Measurements from ENCODE around the gene USP54.

The USP54 gene

DNA sequence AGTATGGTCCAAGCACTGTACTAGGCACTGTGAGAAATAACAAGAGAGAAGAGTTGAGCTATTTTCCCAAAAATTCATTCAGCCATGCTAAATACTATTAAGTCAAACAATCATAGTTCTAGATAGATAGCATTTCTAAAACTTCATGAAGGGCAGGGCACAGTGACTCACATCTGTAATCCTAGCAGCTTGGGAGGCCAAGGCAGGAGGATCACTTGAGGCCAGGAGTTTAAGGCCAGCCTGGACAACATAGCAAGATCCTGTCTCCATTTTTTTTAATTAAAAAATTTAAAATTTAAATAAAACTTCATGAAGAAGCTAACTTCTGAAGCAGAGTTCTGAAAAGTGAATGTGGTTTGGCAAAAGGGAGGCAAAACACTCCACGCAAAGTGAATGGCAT is 29.9 kb downstream of the USP54 start:
- Histone ChIP-seq H3K4me3 (replicated peaks; ENCODE audit: low read depth, low read length) (no peak overlapping the region), H3K27me3 (replicated peaks; ENCODE audit: control insufficient read depth, insufficient read depth, low read length) (no peaks in the 10 kb centered on the region), H3K36me3 (ENCODE audit: control insufficient read depth, insufficient read depth, low read length) (no peaks in the 10 kb centered on the region)
- no peak for DNase-seq (ENCODE audit: extremely low read depth, insufficient read length)
- TF ChIP-seq, protein P1, sequence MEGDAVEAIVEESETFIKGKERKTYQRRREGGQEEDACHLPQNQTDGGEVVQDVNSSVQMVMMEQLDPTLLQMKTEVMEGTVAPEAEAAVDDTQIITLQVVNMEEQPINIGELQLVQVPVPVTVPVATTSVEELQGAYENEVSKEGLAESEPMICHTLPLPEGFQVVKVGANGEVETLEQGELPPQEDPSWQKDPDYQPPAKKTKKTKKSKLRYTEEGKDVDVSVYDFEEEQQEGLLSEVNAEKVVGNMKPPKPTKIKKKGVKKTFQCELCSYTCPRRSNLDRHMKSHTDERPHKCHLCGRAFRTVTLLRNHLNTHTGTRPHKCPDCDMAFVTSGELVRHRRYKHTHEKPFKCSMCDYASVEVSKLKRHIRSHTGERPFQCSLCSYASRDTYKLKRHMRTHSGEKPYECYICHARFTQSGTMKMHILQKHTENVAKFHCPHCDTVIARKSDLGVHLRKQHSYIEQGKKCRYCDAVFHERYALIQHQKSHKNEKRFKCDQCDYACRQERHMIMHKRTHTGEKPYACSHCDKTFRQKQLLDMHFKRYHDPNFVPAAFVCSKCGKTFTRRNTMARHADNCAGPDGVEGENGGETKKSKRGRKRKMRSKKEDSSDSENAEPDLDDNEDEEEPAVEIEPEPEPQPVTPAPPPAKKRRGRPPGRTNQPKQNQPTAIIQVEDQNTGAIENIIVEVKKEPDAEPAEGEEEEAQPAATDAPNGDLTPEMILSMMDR (IDR thresholded peaks at IDR 0.05; ENCODE audit: insufficient read depth, low read length, poor library complexity, severe bottlenecking) = no peak

DNA sequence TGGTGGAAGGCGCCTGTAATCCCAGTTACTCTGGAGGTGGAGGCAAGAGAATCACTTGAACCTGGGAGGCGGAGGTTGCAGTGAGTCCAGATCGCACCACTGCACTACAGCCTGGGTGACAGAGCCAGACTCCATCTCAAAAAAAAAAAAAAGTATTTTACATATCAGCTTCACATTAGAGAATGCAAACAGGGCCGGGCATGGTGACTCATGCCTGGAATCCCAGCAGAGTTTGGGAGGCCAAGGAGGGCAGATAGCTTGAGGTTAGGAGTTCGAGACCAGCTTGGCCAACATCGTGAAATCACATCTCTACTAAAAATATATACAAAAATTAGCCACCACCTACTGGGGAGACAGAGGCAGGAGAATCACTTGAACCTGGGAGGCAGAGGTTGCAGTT is 31.6 kb downstream of the USP54 start:
- H3K4me3 ChIP-seq (replicated peaks; ENCODE audit: low read depth, low read length) = no peak overlapping the region
- H3K36me3 ChIP-seq (ENCODE audit: control insufficient read depth, insufficient read depth, low read length) = no peaks in the 10 kb centered on the region
- TF ChIP-seq, protein P1 (IDR thresholded peaks at IDR 0.05; ENCODE audit: insufficient read depth, low read length, poor library complexity, severe bottlenecking) = no peak
- H3K27me3 ChIP-seq (replicated peaks; ENCODE audit: control insufficient read depth, insufficient read depth, low read length) = no peaks in the 10 kb centered on the region
- no peak for DNase-seq (ENCODE audit: extremely low read depth, insufficient read length)

DNA sequence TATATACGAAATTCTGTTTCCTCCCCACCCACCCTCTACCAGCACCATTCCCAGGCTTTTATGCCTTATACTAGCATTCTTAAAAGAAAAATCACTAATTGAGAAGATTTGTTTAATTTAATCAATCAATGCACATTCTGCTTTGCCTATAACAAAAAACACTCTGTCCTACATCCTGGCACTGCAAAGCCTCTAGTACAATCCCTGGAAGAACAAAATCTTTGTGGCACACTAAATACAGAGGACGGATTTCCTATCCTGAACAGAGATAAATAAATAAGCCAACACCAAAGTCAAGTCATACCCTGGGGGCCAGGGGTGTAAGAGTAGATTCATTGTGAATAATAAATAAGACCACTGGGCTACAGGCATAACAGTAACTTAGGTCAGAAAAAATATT is 34.3 kb downstream of the USP54 start:
- DNase-seq (ENCODE audit: extremely low read depth, insufficient read length) = no peak
- Histone ChIP-seq H3K36me3 (ENCODE audit: control insufficient read depth, insufficient read depth, low read length) (no peaks in the 10 kb centered on the region), H3K27me3 (replicated peaks; ENCODE audit: control insufficient read depth, insufficient read depth, low read length) (no peaks in the 10 kb centered on the region), H3K4me3 (replicated peaks; ENCODE audit: low read depth, low read length) (no peak overlapping the region)
- TF ChIP-seq, protein P1 (IDR thresholded peaks at IDR 0.05; ENCODE audit: insufficient read depth, low read length, poor library complexity, severe bottlenecking) = no peak

DNA sequence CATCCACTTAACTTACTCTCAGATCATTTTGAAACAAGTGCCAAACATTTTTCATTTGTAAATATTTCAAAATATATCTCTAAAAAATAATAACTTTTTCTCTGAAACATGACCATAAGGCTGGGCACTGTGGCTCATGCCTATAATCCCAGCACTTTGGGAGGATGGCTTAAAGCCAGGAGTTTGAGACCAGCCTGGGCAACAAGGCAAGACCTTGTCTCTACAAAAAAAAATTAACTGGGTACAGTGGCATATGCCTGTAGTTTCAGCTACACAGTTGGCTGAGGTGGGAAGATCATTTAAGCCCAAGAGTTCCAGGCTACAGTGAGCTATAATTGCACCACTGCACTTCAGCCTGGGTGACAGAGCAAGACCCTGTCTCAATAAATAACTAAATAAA is 36.4 kb downstream of the USP54 start:
- no peak for DNase-seq (ENCODE audit: extremely low read depth, insufficient read length)
- TF ChIP-seq, protein P1 (IDR thresholded peaks at IDR 0.05; ENCODE audit: insufficient read depth, low read length, poor library complexity, severe bottlenecking) = no peak
- Histone ChIP-seq H3K36me3 (ENCODE audit: control insufficient read depth, insufficient read depth, low read length) (no peaks in the 10 kb centered on the region), H3K27me3 (replicated peaks; ENCODE audit: control insufficient read depth, insufficient read depth, low read length) (no peaks in the 10 kb centered on the region), H3K4me3 (replicated peaks; ENCODE audit: low read depth, low read length) (no peak overlapping the region)

DNA sequence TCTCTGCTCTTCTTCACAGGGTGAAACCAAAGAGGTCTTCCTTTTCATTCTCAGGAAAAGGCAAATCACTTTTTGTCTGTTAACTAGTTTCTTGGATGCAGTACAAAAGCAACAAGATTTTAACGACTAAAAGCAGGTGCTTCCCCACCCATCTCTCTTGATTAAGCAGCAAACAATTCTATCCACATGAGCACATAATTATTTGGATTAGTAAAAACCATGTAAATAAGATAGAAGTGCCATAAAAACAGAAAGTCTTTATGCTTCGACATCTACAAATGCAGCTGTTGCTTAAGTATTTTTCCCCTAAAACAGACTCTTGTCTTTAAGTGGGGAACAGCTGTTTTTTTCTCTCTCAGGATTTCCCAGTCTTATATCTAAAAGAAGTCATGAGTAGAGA is 37.4 kb downstream of the USP54 start:
- no peak overlapping the region for H3K4me3 ChIP-seq (replicated peaks; ENCODE audit: low read depth, low read length)
- H3K36me3 ChIP-seq (ENCODE audit: control insufficient read depth, insufficient read depth, low read length) = no peaks in the 10 kb centered on the region
- no peaks in the 10 kb centered on the region for H3K27me3 ChIP-seq (replicated peaks; ENCODE audit: control insufficient read depth, insufficient read depth, low read length)
- no peak for DNase-seq (ENCODE audit: extremely low read depth, insufficient read length)
- TF ChIP-seq, protein P1 (IDR thresholded peaks at IDR 0.05; ENCODE audit: insufficient read depth, low read length, poor library complexity, severe bottlenecking) = no peak

Measured in GM06990 (cell line).